Body of pancreas (tissue), 4 donors: Measurements from ENCODE around the gene FYTTD1. TPM values are rescaled to one million over a fixed set of nuclear protein-coding genes. Genes with fewer than 3 reads are reported as not detected.

Experiments
- ATAC-seq: fragments of 150-250 bp; one replicate; pipeline ENCODE4 v1.9.1; 2016
- DNase-seq, 4 donors: peaks; one replicate each; pipeline ENCODE4 v3.0.0-alpha.2; 2019
- H3K27ac ChIP-seq, 4 donors: fragments of 200-600 bp; sonication (generic); 1 replicate in 3 of 4; 2 replicates in 1 of 4; pipeline versions ENCODE4 v1.5.1 to v1.6.1; 2016 to 2019; ENCODE audit warnings: mild to moderate bottlenecking in 1 of 4, mixed read lengths in 1 of 4, moderate library complexity in 1 of 4
- H3K27me3 ChIP-seq, 2 donors: fragments of 200-600 bp; sonication (generic); one replicate each; pipeline ENCODE4 v1.6.0; 2016; ENCODE audit warnings: mild to moderate bottlenecking in 1 of 2
- H3K36me3 ChIP-seq, 2 donors: fragments of 200-600 bp; sonication (generic); replicated peaks in 1 of 2; 2 replicates each; pipeline ENCODE4 v1.5.1; 2016; ENCODE audit warnings: low read depth in 2 of 2; ENCODE audit not compliant: insufficient read depth in 1 of 2
- H3K4me1 ChIP-seq: fragments of 200-600 bp; sonication (generic); one replicate; pipeline ENCODE4 v1.6.0; 2016
- H3K4me3 ChIP-seq, 2 donors: fragments of 200-600 bp; sonication (generic); 1 replicate in 1 of 2; 2 replicates in 1 of 2; pipeline ENCODE4 v1.5.1; 2016 to 2019
- H3K9me3 ChIP-seq, 3 donors: fragments of 200-600 bp; sonication (generic); 1 replicate in 2 of 3; 2 replicates in 1 of 3; pipeline ENCODE4 v1.5.1; 2016
- CTCF ChIP-seq, 7 experiments: fragments of 450-650 bp in 4 of 7; fragments of 200-600 bp in 3 of 7; sonication (generic) in 3 of 7; IDR thresholded peaks; one replicate each; pipeline ENCODE4 v1.5.1; 2016 to 2019; ENCODE audit warnings: antibody characterized with exemption in 7 of 7
- POLR2A ChIP-seq, 3 donors: fragments of 450-650 bp; IDR thresholded peaks; one replicate each; pipeline ENCODE4 v1.6.1; 2016; ENCODE audit warnings: antibody characterized with exemption in 3 of 3, mild to moderate bottlenecking in 2 of 3
- WGBS, 2 donors: methylation state at CpG; one replicate each; pipeline ENCODE4 v1.1.5; 2017; 5-methylcytosine and 5-hydroxymethylcytosine counted together
- intact Hi-C: fragments of 100-400 bp; cut with DNase I; formaldehyde crosslinking; loops from one replicate; pipeline ENCODE4 v1.15.1; 2023
- total RNA-seq, 2 donors: library from RNA; depleted of rRNA; stranded (reverse); fragments of >200 nt; gene quantifications; one replicate each; pipeline ENCODE4 v1.1.0, GENCODE V29; 2016

The FYTTD1 gene
- total RNA-seq, 2 donors from 2014 or later: 13.8 to 16.3 TPM

- Histone ChIP-seq H3K4me1 (peaks cover 14% of the 10 kb centered on the region), H3K27ac (no peak overlapping the region), H3K36me3 (no peaks in the 10 kb centered on the region), H3K27me3 (no peaks in the 10 kb centered on the region), H3K4me3 (no peak overlapping the region), H3K9me3 (no peaks in the 10 kb centered on the region)
- TF ChIP-seq CTCF (IDR thresholded peaks at IDR 0.05) (no peak), POLR2A (IDR thresholded peaks at IDR 0.05) (no peak)
- 74 to 82% methylated on average over 1 of the region's 1 CpG for WGBS, 2 donors
- no peak for ATAC-seq
- DNase-seq: no peak
- intact Hi-C loops: no loop called here
Observed at GRCh38 chr3:197790033-197790432, 40.4 kb downstream of the FYTTD1 start.

- peak; percentile 90 for ATAC-seq
- WGBS, 2 donors: 0 to 1% methylated on average over 8 to 53 of the region's 83 CpGs
- Histone ChIP-seq H3K9me3 (no peaks in the 10 kb centered on the region), H3K4me1 (peaks cover 14% of the 10 kb centered on the region), H3K4me3 (peak within 1 kb of the TSS; percentile 47 to 97), H3K36me3 (no peaks in the 10 kb centered on the region), H3K27me3 (no peaks in the 10 kb centered on the region), H3K27ac (peak within 1 kb of the TSS; percentile 83 to 97 (median 93))
- peak; percentile 65 to 89 (median 87) for TF ChIP-seq POLR2A (IDR thresholded peaks at IDR 0.05)
- no peak for TF ChIP-seq CTCF (IDR thresholded peaks at IDR 0.05)
- intact Hi-C loops: no loop called here
- DNase-seq: peak; percentile 72 to 81 (median 74)
Observed at GRCh38 chr3:197791113-197791891, 41.6 kb downstream of the FYTTD1 start, which contains the start of gene LRCH3. Gene LRCH3, plus strand, starts transcription at chr3:197791254. Its CDS starts 25 bp downstream, at chr3:197791279.

- DNase-seq (no peak), ATAC-seq (peak; percentile 49)
- Histone ChIP-seq H3K27me3 (no peaks in the 10 kb centered on the region), H3K9me3 (no peaks in the 10 kb centered on the region), H3K27ac (peak overlapping the region in 3 of 4 donors; percentile 90 to 97 (median 96)), H3K36me3 (no peaks in the 10 kb centered on the region), H3K4me1 (peaks cover 14% of the 10 kb centered on the region), H3K4me3 (peak overlapping the region; percentile 47 to 97)
- intact Hi-C loops: no loop called here
- WGBS, 2 donors: 19% methylated on average over 25 of the region's 25 CpGs
- TF ChIP-seq POLR2A (IDR thresholded peaks at IDR 0.05) (no peak), CTCF (IDR thresholded peaks at IDR 0.05) (no peak)
Observed at GRCh38 chr3:197791892-197792647, 42.4 kb downstream of the FYTTD1 start.

- intact Hi-C loops: no loop called here
- Histone ChIP-seq H3K27ac (no peak overlapping the region), H3K27me3 (no peaks in the 10 kb centered on the region), H3K36me3 (no peaks in the 10 kb centered on the region), H3K9me3 (no peaks in the 10 kb centered on the region), H3K4me3 (no peak overlapping the region), H3K4me1 (peaks cover 14% of the 10 kb centered on the region)
- DNase-seq (no peak), ATAC-seq (no peak)
- 45 to 49% methylated on average over 2 of the region's 2 CpGs for WGBS, 2 donors
- no peak for TF ChIP-seq CTCF (IDR thresholded peaks at IDR 0.05)
- no peak for TF ChIP-seq POLR2A (IDR thresholded peaks at IDR 0.05)
Observed at GRCh38 chr3:197793247-197793646, 43.6 kb downstream of the FYTTD1 start.
